ENCODE data around the gene UQCRC1.

UQCRC1 gene

GRCh38 chr3:48597408-48597800, 12.0 kb downstream of the UQCRC1 start:
- no peak for DNase-seq

GRCh38 chr3:48596676-48597407, 12.6 kb downstream of the UQCRC1 start:
- DNase-seq = no peak

- no peak for DNase-seq
These were observed 13.3 kb downstream of the UQCRC1 start for GRCh38 chr3:48596157-48596556.

- no peak for DNase-seq
These were observed 13.8 kb downstream of the UQCRC1 start for GRCh38 chr3:48595526-48596121.

- DNase-seq = peak; percentile 14
These were observed 14.3 kb downstream of the UQCRC1 start, which contains the start of gene COL7A1 for GRCh38 chr3:48595075-48595525. TSS of gene COL7A1 (minus strand) at chr3:48595329. CDS start at chr3:48595159, 170 bp downstream.

GRCh38 chr3:48594417-48595049, 14.9 kb downstream of the UQCRC1 start:
- DNase-seq = no peak

GRCh38 chr3:48593337-48593736, 16.1 kb downstream of the UQCRC1 start:
- no peak for DNase-seq

- no peak for DNase-seq
These were observed 16.8 kb downstream of the UQCRC1 start for GRCh38 chr3:48592519-48593087.

GRCh38 chr3:48591886-48592518, 17.4 kb downstream of the UQCRC1 start:
- no peak for DNase-seq

- DNase-seq = no peak
These were observed 18.0 kb downstream of the UQCRC1 start for GRCh38 chr3:48591436-48591835.

- DNase-seq = no peak
These were observed 21.2 kb downstream of the UQCRC1 start for GRCh38 chr3:48588230-48588629.

GRCh38 chr3:48587686-48588085, 21.8 kb downstream of the UQCRC1 start:
- DNase-seq = no peak

- no peak for DNase-seq
These were observed 24.0 kb downstream of the UQCRC1 start for GRCh38 chr3:48585411-48585810.

GRCh38 chr3:48584836-48585235, 24.6 kb downstream of the UQCRC1 start:
- no peak for DNase-seq

- no peak for DNase-seq
These were observed 27.6 kb downstream of the UQCRC1 start for GRCh38 chr3:48581621-48582481.

- DNase-seq = no peak
These were observed 32.8 kb downstream of the UQCRC1 start for GRCh38 chr3:48576647-48577046.

GRCh38 chr3:48575366-48575765, 34.1 kb downstream of the UQCRC1 start:
- no peak for DNase-seq

- no peak for DNase-seq
These were observed 35.4 kb downstream of the UQCRC1 start for GRCh38 chr3:48573973-48574585.

- DNase-seq = no peak
These were observed 36.9 kb downstream of the UQCRC1 start for GRCh38 chr3:48572517-48572916.

- DNase-seq = no peak
These were observed 37.5 kb downstream of the UQCRC1 start for GRCh38 chr3:48571938-48572337.

- no peak for DNase-seq
These were observed 39.5 kb downstream of the UQCRC1 start for GRCh38 chr3:48569808-48570450.
